Amniotic epithelial cell (primary cell): ENCODE results near the gene SF3A1.
A peak's percentile ranks its signal among the peaks of the same experiment; 100 is the strongest.

Experiments
- DNase-seq: peaks from one replicate; pipeline ENCODE4 v3.0.0-alpha.2; 2010; ENCODE audit warnings: low read depth

SF3A1 gene

DNA sequence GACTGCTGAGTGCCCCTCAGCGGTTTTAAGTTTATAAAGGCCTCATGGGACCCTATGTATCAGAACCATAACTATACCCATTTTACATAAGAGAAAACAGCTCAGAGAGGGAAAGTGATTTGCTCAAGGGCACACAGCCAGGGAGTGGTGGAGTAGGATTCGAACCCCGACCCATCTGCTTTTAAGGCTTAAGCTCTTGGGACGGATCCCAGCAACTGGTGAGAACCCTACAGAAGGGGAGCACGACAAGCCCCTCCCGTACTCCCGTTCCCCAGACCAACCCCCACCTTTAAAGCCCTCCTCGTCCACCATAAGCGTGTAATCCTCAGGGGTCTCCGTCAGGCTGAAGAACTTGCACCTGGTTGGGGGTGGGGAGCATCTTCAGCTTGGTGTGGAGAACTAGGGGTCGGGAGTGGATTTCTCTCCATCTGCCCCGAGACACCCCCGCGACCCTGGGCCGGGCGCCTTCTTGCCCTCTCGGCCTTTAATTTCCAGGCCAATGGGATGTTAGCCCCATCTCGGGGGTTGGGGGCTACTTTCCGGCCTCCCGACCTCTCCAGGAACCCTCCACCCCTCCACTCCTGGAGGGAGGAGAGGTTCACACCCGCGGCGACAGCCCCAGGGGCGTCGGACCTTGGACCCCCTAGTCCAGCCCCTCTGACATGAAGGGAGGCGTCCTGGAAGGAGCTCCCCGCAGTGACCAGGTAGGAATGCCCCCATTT, 68.1 kb downstream of the SF3A1 start:
- no peak for DNase-seq

DNA sequence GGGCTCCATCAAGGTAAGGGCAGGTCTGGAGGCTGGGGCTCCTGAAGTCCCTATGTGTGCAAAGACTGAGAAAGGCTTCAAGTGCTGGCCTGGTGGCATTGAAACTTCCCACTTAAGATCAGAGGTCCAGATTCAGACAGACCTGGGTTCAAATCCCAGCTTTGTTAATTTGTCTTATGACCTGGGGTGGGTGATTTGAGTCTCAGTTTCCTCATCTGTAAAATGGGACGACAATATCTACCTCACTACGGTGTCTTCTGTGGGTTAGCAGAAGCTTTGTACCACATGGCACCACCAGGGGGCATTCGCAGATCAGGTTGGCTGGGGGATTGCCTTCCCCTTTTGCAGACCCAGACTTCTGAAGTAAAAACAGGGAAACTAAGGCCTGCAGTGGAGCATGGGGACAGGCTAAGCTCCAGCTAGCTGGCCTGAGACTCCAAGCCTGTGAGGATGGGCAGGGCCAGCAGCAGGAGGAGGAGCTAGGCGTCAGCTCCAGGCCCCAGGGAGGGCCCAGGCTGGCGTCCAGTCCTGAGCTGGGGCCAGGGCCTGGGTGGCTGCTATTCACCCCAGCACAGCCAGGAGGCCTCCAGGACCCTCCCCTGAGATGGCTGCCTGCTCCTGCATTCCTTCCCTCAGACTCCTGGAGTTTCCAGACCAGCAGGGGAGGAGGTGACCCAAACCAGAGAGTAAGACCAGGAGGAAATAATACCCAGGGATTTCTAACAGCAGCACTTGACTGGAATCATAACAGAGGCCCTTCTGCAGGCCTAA, 68.9 kb downstream of the SF3A1 start:
- DNase-seq, result peak; percentile 90

DNA sequence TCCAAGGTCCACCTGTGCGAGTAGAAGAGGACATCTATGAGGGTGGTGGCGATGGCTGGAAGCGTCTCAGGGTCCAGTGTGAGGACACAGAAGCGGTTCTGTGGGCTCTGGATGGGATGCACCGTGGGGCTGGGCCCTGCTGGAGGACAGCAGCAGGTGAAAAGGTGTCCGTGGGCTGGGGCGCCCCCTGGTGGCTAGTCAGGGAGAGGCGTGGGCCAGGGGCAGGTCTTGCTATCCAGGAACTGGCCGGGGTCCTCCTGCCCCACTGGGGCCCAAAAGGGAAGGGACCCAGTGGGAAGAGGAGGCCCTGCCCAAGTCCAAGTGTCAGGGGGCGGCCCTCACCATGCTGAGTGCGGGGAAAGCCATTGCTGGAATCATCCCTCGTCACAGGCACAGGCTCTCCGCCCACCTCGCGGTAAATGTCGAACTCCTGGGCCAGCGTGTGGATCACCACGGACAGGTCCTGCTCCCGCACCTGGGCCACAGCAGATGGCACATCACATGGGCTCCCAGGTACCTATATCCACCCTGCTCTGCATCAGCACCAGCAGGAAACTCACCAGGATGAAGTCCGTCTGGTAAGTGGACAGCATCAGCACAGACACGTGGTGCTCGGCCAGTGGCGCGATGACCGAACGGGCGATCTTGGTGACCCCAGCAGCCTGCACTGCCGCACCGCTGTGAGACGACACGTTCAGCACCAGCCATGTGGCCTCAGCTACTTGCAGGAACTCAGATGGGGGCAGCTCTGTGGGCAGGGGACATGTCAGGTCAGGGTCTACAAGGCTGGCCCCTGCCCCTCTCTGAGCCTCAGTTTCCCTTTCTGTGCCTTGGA, 69.7 kb downstream of the SF3A1 start:
- no peak for DNase-seq

DNA sequence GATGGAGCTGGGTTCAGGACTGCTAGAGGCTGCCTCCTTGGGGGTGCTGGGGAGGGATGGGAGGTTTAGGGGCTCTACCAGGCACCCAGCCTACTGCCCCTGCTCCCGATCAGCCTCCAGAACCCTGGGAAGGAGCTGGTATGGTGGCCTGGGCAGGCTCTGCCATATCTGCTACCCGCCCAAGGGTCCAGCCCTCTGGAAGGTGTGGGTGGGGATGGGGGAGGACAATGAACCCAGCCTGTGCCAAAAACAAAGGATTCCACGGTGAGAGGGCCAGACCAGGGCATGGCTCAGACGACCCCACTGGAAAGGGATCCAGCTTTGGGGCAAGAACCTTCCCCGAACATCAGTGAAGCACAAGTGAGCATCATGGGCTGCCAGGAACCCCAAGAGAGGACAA, 70.4 kb downstream of the SF3A1 start:
- no peak for DNase-seq

DNA sequence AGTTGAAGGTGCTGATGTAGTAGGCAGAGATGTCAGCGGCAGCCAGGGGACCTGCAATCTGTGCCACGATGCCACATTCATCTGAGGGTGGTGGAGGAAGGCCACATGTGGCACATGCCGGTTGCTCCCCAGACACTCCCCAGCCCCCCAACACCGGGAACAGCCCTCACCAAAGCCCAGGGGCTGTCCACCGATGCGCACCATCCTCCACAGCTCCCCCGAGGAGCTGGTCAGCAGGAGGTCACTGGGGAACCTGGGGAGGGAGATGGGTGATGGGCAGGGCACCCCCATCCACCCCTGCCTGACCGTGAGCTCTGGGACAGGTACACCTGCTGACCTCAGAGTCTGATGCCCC, 70.9 kb downstream of the SF3A1 start:
- no peak for DNase-seq

DNA sequence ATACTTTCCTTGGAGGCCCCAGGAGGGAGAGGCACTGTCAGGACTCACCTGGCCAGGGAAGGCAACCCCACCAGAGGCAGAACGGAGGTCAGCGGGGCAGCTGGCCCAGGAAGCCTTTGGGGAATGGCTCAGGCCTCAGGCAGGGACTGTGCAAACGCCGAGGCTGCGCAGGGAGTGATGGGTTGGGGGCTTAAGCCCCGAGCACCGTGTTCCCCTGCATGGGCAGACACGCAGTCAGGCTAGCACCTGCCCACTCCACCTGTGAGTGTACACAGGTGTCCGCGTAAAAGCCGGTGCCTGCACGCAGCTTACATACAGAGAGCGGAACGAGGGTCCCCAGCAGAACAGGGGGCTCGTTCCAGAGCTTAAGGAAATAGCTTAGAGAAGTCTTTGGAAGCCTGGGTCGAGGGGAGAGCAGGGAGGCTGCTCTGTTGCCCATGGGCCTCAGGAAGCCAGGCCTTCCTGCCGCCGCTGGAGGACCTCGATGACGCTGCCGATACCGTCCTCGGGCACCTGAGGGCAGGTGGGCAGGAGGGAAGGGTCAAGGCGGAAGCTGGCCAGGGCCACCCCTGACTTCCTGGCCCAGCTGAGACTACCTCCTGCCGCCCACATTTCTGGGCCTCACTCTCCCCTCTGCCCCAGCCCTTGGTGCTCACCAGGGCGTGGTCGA, 71.4 kb downstream of the SF3A1 start:
- DNase-seq, result no peak

DNA sequence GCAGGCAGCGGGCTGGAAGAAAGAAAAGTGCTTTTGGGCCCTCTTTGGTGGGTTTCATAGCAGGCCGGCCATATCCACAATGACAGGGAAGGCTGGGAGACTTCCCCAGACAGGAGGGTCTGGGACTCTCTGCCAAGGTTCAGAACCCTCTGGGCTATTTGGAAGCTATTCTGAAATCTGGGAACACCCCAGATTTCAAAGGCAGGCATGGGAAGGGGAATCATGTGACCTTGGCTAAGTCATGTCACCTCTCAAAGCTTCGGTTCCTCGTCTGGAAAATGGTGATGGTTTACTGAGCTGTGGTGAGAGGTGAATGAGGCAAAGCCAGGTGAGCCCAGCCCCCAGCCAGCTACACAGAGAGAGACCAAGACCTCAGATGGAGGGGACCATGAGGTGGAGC, 72.0 kb downstream of the SF3A1 start:
- no peak for DNase-seq

DNA sequence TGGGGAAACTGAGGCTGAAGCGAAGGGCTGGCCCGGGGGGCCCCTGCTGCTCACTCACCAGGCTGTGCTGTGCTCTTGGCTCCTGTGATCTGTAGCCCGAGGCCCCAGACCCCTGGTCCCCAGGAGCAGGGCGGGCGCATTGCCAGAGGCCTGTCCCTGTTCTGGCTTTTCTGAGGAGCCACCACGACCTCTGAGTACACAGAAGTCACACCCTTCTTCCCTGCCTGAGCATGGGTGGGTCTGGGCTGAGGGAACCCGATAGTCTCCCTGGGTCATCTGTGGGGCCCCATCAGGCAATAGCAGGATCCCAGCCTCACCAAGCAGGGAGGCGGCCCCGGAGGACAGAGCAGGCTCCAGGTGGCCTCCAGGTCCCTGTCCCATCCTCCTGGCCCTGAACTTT, 72.5 kb downstream of the SF3A1 start:
- DNase-seq, result no peak

DNA sequence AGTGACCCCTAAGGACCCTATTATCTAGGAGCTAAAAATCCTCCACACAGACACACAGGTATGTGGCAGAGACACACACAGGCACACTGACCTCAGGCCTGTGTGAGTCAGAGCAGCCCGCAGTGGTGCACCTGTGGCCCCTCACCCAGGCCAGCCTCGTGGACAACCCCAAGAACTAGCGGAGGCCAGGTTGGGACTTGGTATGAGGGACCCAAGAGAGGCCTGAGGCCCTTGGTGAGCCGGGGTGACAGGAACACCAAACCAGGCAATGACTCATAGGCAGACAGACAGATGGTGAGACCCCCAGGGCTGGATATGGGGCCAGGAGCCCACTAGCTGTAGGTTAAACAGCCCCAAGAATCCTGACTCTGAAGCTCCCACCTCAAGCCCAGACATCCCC, 73.4 kb downstream of the SF3A1 start:
- no peak for DNase-seq

DNA sequence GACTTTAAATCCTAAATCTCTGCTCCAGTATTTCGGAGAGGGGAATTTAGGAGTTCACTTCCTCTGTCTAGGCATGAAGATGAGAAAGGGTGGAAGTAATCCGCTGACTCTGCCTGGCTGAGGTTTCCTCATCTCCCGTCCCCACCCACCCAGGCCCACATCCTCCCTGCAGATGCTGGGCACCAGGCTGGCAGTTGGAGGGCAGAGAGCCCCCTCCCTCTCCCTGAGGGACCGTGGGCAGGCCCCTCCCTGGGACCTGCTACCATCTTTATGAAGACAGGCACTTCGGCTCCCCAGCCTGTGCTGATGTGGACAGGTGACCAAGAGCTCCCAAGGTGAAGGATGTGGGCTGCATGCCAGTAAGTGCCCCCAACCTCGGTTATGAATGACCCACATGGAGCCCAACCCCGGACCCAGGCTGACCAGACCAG, 74.1 kb downstream of the SF3A1 start:
- no peak for DNase-seq
